HG03565 (cell line): Measurements from ENCODE around the gene TP53INP2.
"Not testable (repeated sequence)": the region's sequence is repeated elsewhere in the genome, so short reads cannot be mapped to it uniquely, and the experiment has no call there.

Source experiments
- ATAC-seq: cut with Tn5 transposase; IDR thresholded peaks from one replicate; pipeline ENCODE4 v1.9.1; 2021; ENCODE audit warnings: mild to moderate bottlenecking, moderate library complexity; ENCODE audit not compliant: unreplicated experiment

Gene TP53INP2

GRCh38 chr20:34720266-34720665 is 16.1 kb downstream of the TP53INP2 start:
- no peak for ATAC-seq

DNA sequence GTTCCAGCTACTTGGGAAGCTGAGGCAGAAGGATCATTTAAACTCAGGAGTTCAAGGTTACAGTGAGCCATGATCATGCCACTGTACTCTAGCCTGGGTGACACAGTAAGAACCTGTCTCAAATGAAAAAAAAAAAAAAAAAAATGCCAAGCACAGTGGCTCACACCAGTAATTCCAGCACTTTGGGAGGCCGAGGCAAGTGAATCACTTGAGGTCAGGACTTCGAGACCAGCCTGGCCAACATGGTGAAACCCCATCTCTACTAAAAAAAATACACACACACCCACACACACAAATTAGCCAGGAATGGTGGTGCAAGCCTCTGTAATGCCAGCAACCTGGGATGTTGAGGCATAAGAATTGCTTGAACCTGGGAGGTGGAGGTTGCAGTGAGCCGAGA is 18.4 kb downstream of the TP53INP2 start:
- not testable (repeated sequence) for ATAC-seq

DNA sequence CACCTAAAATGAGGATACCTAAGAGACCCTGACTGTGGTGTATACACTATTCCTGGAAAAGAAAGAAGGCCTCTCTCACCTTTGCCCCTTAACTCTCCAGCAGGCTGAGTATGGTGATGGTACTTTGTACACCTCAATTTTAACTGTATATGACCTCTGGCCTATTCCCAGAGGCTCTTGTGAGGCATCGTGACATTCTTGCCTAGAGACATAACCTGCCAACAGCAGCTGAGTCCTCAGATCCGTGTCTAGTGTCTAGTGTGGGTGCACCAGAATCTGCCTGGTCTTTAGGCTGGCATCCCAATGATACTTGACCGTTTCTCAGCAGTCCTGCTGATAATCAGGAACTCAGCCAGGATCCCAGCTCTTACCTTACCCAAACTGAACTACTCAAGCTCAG is 20.0 kb downstream of the TP53INP2 start:
- ATAC-seq: no peak

- ATAC-seq: no peak
Observed at GRCh38 chr20:34729416-34729815, 25.3 kb downstream of the TP53INP2 start.

DNA sequence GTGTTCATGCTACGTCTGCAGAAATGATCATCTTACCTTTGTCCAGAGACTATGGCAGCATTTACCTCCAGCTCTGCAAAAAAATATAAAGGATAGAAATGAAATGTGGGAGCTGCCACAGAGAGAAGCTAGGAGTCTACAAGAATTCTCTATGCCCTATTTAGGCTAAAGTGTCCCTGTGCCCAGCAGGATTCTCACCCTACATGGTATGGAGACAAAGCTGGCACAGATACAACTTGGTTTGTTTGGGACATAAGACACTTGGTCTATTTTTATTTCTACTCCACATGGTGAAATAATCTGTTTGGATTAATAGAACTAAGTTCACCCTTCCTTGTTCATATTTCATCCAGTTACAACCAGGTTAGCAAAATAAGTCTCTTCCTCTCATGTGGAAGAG is 28.4 kb downstream of the TP53INP2 start:
- ATAC-seq: no peak

DNA sequence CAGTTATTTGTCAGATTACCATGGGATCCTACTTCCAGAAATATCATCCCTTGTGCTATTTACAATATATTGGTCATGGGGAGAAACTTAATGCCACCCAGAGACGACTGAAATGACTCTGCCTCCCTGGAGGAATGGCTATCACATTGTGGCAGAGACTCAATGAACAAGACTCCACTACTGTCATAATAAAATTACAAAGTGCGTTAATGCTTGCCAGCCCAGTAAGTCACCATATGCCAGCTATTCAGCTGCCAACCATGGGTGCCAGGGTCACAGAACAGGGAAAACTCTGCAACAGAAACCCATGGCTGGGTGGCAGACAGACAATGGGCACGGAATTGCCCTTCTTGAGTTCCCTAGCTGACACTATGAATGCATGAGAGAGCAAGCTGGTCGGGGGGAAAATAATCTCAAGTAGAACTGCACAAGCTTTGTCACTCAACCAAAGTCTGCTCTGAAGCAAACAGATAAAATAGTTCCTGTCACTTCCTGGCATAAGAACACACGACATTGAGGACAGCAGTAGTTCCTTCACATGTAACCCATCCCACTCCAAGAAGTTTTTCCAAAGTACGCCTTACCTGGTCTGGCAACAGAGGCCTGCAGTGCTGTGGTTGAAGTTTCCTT is 32.1 kb downstream of the TP53INP2 start:
- no peak for ATAC-seq

GRCh38 chr20:34743039-34743438 is 38.9 kb downstream of the TP53INP2 start:
- no peak for ATAC-seq

DNA sequence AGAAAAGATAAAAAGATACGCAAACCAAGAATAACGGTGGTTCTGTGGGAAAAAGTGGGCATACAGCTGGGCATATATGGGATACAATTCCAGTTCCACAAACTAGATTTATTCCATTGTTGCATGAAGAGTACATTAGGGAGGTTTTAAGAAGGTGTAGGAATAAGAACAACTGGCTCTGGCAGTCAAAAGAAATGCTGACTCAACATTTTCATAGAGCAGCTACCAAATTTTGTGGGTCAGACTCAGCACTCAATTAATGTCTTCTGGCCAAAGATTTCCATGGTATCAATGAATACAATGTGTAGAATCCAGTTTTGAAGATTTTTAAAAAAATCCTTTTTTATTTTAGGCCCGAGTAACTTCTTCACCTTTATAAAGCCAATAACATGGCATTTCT is 40.2 kb downstream of the TP53INP2 start:
- ATAC-seq: no peak

DNA sequence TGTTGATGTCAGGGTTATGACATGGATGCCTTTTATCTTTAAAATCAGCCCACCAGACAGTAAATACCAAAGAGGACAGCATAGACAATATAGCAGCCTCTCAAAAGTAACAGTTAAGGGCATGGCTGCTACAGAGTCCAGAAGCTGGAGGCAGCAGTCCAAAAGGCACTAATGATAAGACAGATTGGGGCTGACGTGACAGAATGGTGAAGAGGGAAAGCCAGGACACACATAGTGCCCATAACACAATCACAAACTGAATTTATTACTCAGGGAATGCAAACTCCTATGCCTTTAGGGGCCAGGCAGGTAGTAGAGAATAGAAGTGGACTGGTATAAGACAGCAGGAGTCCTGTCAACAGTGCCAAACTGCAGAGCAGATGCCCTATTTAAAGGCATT is 40.7 kb downstream of the TP53INP2 start:
- no peak for ATAC-seq

DNA sequence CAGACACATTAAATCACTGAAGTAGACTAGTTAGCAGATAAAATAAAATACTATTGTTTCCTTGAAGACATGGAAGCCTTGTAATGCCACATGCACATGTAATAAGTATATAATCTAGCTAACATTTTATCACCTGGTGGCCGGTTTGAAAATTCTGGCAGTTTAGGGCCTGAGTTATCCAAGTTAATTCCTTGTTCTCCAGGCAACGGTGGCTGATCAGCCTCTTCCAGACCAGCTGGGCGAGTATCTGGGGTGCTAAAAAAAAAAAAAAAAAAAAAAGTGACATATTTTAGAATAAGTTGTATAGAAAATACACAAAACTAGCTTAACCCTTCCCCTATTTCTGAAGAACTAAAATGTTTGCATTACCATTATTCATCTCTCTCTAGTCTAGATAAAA is 42.5 kb downstream of the TP53INP2 start:
- no peak for ATAC-seq

DNA sequence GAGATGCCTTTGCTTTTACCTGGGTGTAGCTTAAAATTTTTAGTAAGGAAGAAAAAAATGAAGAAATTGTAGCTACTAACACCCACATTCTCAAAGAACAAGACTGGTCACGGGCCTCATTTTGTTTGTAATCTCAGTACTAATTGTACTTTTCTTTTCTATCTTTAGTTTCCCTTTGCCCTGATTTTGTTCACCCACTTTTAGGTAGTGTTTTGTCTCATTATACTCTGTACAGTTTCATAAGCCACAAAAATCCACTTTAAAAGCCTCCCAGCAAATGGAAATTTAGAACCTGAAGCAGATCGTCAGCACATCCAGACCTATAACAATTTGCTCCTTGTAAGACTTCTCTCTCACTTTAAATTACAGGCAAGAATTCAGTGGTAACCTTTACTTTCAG is 43.3 kb downstream of the TP53INP2 start:
- ATAC-seq: no peak

- ATAC-seq: no peak
Observed at GRCh38 chr20:34748709-34749108, 44.6 kb downstream of the TP53INP2 start.

DNA sequence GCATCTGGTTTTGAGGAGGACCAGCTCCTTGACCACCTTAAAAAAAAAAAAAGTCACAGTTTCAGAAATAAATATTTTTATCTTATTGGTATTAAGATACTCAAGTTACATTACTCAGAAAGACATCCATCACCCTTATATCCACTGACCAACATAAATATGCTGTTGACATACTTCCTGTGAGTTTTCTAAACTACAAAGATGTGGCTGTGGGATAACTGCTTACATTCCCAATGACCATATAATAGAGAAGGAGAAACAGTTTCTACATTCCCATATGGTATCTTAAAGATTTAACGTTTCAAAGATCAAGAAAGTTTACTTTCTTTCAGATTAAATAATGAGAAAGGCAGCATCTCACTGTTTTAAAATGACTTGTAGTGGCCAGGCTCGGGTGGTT is 46.3 kb downstream of the TP53INP2 start:
- ATAC-seq: no peak

DNA sequence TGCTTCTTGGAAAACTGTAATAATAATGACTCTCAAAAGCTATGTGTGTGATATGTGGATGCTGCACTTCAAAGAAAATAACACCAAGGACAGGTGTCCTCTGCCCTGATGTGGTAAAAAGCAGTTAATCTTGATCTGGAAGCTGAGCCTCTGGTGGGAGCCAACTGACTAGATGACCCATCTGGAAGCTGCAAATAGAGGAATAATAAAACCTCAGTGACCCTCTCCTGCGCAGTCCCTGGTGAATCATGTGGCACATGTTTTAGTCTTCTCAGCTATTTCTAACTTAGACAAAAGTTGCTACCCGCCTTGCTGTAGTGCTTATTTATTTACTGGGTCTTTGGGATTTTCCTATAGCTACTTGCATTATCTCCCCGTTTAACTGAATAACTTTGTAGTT is 47.3 kb downstream of the TP53INP2 start:
- no peak for ATAC-seq

DNA sequence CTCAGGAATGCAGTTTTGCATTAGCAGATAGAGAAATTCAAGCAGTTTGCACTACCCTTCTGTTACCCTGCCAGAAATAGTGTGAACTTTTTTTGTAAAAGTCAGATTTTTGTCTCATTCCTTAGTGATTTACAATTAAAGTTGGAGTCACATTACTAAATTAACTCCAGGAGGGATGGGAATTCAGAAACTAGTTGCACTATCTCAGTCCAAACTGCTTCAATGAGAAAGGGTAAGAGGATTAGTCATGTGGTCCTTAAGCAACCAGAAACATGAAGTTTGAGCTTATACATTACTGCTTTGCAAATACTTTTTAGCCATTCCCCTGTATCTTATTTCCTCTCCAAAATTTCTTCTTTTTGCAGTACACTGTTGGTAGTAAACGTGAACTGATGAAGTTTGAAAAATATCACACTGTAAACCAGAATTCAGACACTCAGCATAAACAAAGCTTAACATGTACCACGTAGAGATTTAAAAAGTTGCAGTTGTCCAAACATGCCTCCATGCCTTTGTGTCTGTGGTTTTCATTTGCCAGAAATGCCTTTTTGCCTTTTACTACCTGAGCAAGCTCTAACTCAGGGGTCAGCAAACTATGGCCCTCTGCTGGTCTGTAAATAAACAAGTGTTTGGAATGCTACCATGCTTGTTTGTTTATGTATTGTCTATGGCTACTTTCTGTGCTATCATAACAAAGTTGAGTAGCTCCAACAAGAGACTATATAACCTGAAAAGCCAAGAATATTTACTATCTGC is 49.7 kb downstream of the TP53INP2 start:
- no peak for ATAC-seq

DNA sequence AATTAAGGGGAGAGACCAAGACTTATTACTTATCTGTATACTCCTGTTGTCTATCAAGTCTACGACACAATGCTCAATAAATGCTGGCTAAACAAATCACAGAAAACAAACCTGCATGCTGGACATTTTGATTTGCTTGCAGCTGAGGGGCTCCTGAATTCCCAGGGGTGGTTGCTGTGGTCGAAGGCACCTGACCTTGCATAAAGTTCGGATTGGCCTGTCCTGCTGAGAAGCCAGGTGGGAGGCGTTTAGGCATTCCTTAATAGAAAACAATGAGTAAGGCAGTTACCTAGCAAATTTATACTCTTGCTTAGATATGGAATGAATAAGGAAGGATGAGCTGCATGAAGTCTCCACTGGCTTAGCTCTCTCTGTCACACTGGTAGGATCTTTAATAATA is 50.5 kb downstream of the TP53INP2 start:
- no peak for ATAC-seq

DNA sequence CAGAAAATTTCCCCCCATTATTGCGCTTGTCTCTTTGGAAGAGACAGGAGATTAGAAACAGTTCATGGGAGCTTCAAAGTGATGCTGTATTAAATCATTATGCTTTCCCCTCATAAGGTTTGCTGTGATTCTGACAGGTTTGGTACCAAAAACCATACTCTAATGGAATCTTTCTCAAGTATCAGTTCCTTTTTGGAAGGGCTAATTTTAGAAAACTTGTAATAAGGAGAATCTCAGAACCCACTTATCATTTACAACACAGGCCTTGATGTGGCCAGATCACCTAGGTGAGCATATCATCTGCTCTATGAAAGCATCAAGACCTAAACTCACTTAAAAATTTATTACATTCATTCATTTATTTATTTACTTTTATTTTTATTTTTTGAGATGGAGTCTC is 51.2 kb downstream of the TP53INP2 start:
- ATAC-seq: no peak

DNA sequence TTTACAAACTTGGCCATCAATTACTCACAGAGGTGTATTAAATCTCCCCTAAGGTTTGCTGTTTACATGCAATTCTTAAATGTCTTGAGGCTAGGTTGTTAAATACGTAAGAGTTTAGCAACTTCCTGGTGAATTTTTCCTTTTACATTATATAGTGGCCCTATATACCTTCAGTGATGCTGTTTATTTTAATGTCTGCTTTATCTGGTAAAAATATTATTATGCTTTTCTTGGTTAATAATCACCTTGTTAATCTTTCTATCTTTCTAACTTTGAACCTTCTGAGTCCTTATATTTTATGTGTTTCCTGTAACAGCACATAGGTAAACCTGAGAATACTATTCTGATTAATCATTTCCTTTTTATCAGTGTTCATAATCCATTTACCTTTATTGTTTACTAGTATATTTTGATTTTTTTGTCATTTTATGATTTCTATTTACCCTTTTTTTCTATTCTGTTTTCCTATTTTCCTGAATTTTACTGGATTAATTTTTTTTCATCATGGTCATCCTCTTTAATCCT is 57.9 kb downstream of the TP53INP2 start:
- no peak for ATAC-seq
